Measurements from ENCODE around the gene TESK2. TPM values are rescaled to one million over a fixed set of nuclear protein-coding genes. Genes with fewer than 3 reads are reported as not detected.

The TESK2 gene
- total RNA-seq, 1 donor from 2014 or later, result 8.0 TPM

DNA sequence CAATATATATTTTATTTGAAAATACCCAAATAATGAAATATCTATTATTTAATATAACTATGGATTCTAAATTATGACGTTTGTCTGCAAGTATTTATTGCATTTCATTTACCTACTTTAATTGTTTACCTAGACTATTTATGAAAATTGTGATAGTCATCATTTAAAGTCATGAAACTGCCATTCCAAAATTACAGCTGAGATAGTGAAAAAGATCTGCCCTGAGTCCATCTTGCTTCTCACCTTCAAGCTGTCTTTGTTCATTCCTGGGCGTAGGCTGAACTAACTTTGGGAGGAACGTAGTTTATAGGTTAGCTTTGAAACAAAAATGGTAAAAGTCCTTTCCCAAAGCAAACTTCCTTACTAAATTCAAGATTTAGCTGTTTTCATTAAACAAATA, 176.7 kb downstream of the TESK2 start:
- no peaks in the 10 kb centered on the region for H3K4me1 Mint-ChIP-seq (ENCODE audit: unreplicated experiment)
- no peaks in the 10 kb centered on the region for H3K36me3 Mint-ChIP-seq (ENCODE audit: low read depth, unreplicated experiment)
- H3K9me3 Mint-ChIP-seq (ENCODE audit: unreplicated experiment), result no peaks in the 10 kb centered on the region
- no peak overlapping the region for H3K27ac Mint-ChIP-seq (ENCODE audit: unreplicated experiment)
- no peak for DNase-seq (ENCODE audit: low spot score)
- H3K4me3 Mint-ChIP-seq (ENCODE audit: unreplicated experiment), result no peak overlapping the region
- TF ChIP-seq CTCF (IDR thresholded peaks at IDR 0.05; ENCODE audit: unreplicated experiment), result no peak
- no peaks in the 10 kb centered on the region for H3K27me3 Mint-ChIP-seq (ENCODE audit: unreplicated experiment)

DNA sequence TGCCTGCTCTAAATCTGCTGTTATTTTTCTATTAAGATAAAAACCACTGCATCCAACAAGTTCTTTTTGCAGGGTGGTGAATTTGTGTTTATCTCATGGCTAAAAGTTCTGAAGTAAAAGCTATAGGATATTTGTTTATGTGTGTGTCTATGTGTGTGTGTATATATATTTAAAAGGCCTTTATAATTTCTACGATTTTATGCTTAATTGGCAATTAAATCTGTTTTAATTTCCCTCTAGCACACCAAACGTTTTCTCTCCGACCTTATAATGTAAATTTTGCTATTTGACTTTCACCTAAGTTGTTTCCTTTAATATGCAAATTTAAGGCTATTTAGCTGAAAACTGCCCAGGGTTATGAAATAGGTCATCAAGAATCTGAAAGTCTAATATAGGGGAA, 184.1 kb downstream of the TESK2 start:
- Mint-ChIP-seq H3K9me3 (ENCODE audit: unreplicated experiment) (no peaks in the 10 kb centered on the region), H3K4me1 (ENCODE audit: unreplicated experiment) (peaks cover 4% of the 10 kb centered on the region), H3K27ac (ENCODE audit: unreplicated experiment) (no peak overlapping the region), H3K27me3 (ENCODE audit: unreplicated experiment) (peaks cover 5% of the 10 kb centered on the region), H3K4me3 (ENCODE audit: unreplicated experiment) (no peak overlapping the region), H3K36me3 (ENCODE audit: low read depth, unreplicated experiment) (no peaks in the 10 kb centered on the region)
- no peak for TF ChIP-seq CTCF (IDR thresholded peaks at IDR 0.05; ENCODE audit: unreplicated experiment)
- DNase-seq (ENCODE audit: low spot score), result no peak

- Mint-ChIP-seq H3K27ac (ENCODE audit: unreplicated experiment) (no peak overlapping the region), H3K27me3 (ENCODE audit: unreplicated experiment) (peaks cover 5% of the 10 kb centered on the region), H3K4me3 (ENCODE audit: unreplicated experiment) (no peak overlapping the region), H3K4me1 (ENCODE audit: unreplicated experiment) (peaks cover 4% of the 10 kb centered on the region), H3K36me3 (ENCODE audit: low read depth, unreplicated experiment) (no peaks in the 10 kb centered on the region), H3K9me3 (ENCODE audit: unreplicated experiment) (no peaks in the 10 kb centered on the region)
- TF ChIP-seq CTCF (IDR thresholded peaks at IDR 0.05; ENCODE audit: unreplicated experiment), result no peak
- DNase-seq (ENCODE audit: low spot score), result no peak
These were observed 184.6 kb downstream of the TESK2 start for GRCh38 chr1:45306319-45306718.

GRCh38 chr1:45305231-45305630, 185.7 kb downstream of the TESK2 start:
- Mint-ChIP-seq H3K27ac (ENCODE audit: unreplicated experiment) (peak overlapping the region; percentile 61), H3K4me3 (ENCODE audit: unreplicated experiment) (peak overlapping the region; percentile 37)

More at GRCh38 chr1:45305231-45305630, 185.7 kb downstream of the TESK2 start:
- Mint-ChIP-seq H3K4me1 (ENCODE audit: unreplicated experiment) (peaks cover 4% of the 10 kb centered on the region), H3K36me3 (ENCODE audit: low read depth, unreplicated experiment) (no peaks in the 10 kb centered on the region), H3K27me3 (ENCODE audit: unreplicated experiment) (peaks cover 5% of the 10 kb centered on the region), H3K9me3 (ENCODE audit: unreplicated experiment) (no peaks in the 10 kb centered on the region)
- DNase-seq (ENCODE audit: low spot score), result no peak
- TF ChIP-seq CTCF (IDR thresholded peaks at IDR 0.05; ENCODE audit: unreplicated experiment), result no peak
